ENCODE data around the gene RBM10. TPM values are rescaled to one million over a fixed set of nuclear protein-coding genes. Genes with fewer than 3 reads are reported as not detected.

Gene RBM10
- total RNA-seq, 2 donors from 2014 or later, result 48.3 to 50.6 TPM

GRCh38 chrX:47233333-47234113, 88.5 kb downstream of the RBM10 start:
- H3K9me3 Mint-ChIP-seq, result no peaks in the 10 kb centered on the region

GRCh38 chrX:47234583-47234982, 89.6 kb downstream of the RBM10 start:
- peaks cover 17% of the 10 kb centered on the region for H3K36me3 Mint-ChIP-seq (ENCODE audit: low read depth)
- Histone ChIP-seq H3K27me3 (ENCODE audit: control insufficient read depth, insufficient read depth, low read length, poor library complexity, severe bottlenecking) (no peaks in the 10 kb centered on the region), H3K9ac (ENCODE audit: extremely low read depth, low read length, poor library complexity, severe bottlenecking) (peak overlapping the region; percentile 98), H3K36me3 (ENCODE audit: control insufficient read depth, insufficient read depth, low read length) (peaks cover 4% of the 10 kb centered on the region), H3K4me1 (ENCODE audit: control insufficient read depth, insufficient read depth, low read length) (no peaks in the 10 kb centered on the region), H3K4me3 (ENCODE audit: low read length) (peak overlapping the region; percentile 90), H3K9me3 (ENCODE audit: control insufficient read depth, low read length) (no peaks in the 10 kb centered on the region), H3K27ac (ENCODE audit: low read depth, low read length) (no peak overlapping the region)
- DNase-seq, result no peak
- no peaks in the 10 kb centered on the region for H3K27me3 Mint-ChIP-seq (ENCODE audit: insufficient read depth)
- peak overlapping the region; percentile 100 for H3K27ac Mint-ChIP-seq
- H3K4me3 Mint-ChIP-seq, result peak overlapping the region; percentile 84
- TF ChIP-seq, protein P1, sequence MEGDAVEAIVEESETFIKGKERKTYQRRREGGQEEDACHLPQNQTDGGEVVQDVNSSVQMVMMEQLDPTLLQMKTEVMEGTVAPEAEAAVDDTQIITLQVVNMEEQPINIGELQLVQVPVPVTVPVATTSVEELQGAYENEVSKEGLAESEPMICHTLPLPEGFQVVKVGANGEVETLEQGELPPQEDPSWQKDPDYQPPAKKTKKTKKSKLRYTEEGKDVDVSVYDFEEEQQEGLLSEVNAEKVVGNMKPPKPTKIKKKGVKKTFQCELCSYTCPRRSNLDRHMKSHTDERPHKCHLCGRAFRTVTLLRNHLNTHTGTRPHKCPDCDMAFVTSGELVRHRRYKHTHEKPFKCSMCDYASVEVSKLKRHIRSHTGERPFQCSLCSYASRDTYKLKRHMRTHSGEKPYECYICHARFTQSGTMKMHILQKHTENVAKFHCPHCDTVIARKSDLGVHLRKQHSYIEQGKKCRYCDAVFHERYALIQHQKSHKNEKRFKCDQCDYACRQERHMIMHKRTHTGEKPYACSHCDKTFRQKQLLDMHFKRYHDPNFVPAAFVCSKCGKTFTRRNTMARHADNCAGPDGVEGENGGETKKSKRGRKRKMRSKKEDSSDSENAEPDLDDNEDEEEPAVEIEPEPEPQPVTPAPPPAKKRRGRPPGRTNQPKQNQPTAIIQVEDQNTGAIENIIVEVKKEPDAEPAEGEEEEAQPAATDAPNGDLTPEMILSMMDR (conservative IDR thresholded peaks at IDR 0.05), result no peak
- H3K9me3 Mint-ChIP-seq, result no peaks in the 10 kb centered on the region
- H3K4me1 Mint-ChIP-seq, result peaks cover 19% of the 10 kb centered on the region
- no CpG with 5 or more reads among the region's 3 CpGs for WGBS, 2 experiments (ENCODE audit: insufficient coverage in 1 of 2, insufficient read length in 1 of 2)

More at GRCh38 chrX:47233333-47234113, 88.5 kb downstream of the RBM10 start:
- Histone ChIP-seq H3K4me1 (ENCODE audit: control insufficient read depth, insufficient read depth, low read length) (no peaks in the 10 kb centered on the region), H3K27ac (ENCODE audit: low read depth, low read length) (peak overlapping the region; percentile 97), H3K36me3 (ENCODE audit: control insufficient read depth, insufficient read depth, low read length) (peaks cover under 1% of the 10 kb centered on the region), H3K4me3 (ENCODE audit: low read length) (peak overlapping the region; percentile 90), H3K27me3 (ENCODE audit: control insufficient read depth, insufficient read depth, low read length, poor library complexity, severe bottlenecking) (no peaks in the 10 kb centered on the region), H3K9ac (ENCODE audit: extremely low read depth, low read length, poor library complexity, severe bottlenecking) (peak overlapping the region; percentile 98), H3K9me3 (ENCODE audit: control insufficient read depth, low read length) (no peaks in the 10 kb centered on the region)
- H3K36me3 Mint-ChIP-seq (ENCODE audit: low read depth), result peaks cover 18% of the 10 kb centered on the region
- 0 to 1% methylated on average over 1 to 33 of the region's 51 CpGs for WGBS, 2 experiments (ENCODE audit: insufficient coverage in 1 of 2, insufficient read length in 1 of 2)
- TF ChIP-seq, protein P1 (conservative IDR thresholded peaks at IDR 0.05), result no peak
- H3K27ac Mint-ChIP-seq, result peak overlapping the region; percentile 100
- peak; percentile 99 for DNase-seq
- no peaks in the 10 kb centered on the region for H3K27me3 Mint-ChIP-seq (ENCODE audit: insufficient read depth)
- peak overlapping the region; percentile 84 for H3K4me3 Mint-ChIP-seq
- H3K4me1 Mint-ChIP-seq, result peaks cover 14% of the 10 kb centered on the region

DNA sequence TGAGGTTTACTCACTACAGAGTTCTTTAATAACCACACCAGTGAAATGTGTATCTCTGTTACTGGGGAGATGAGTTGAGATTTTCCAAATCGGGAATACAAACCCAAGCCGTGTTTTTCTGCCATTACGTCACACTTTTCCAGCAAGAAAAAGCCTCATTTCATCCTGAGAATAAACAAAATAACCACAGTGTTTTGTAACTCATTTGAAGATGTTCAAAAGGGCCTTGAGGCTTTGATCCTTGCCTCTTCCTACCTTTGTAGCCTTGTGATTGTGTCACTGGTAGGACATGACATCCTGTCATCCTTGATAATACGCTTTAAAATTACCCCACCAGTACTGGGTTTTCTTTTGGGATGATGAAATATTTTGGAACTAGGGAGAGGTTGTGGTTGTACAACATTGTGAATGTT, 90.7 kb downstream of the RBM10 start:
- Mint-ChIP-seq H3K36me3 (ENCODE audit: low read depth) (peaks cover 21% of the 10 kb centered on the region), H3K9me3 (no peaks in the 10 kb centered on the region), H3K4me1 (peaks cover 19% of the 10 kb centered on the region), H3K4me3 (peak overlapping the region; percentile 84), H3K27ac (peak overlapping the region; percentile 15), H3K27me3 (ENCODE audit: insufficient read depth) (no peaks in the 10 kb centered on the region)
- Histone ChIP-seq H3K36me3 (ENCODE audit: control insufficient read depth, insufficient read depth, low read length) (peaks cover 12% of the 10 kb centered on the region), H3K4me3 (ENCODE audit: low read length) (no peak overlapping the region), H3K27me3 (ENCODE audit: control insufficient read depth, insufficient read depth, low read length, poor library complexity, severe bottlenecking) (no peaks in the 10 kb centered on the region), H3K9me3 (ENCODE audit: control insufficient read depth, low read length) (no peaks in the 10 kb centered on the region), H3K4me1 (ENCODE audit: control insufficient read depth, insufficient read depth, low read length) (no peaks in the 10 kb centered on the region), H3K27ac (ENCODE audit: low read depth, low read length) (no peak overlapping the region), H3K9ac (ENCODE audit: extremely low read depth, low read length, poor library complexity, severe bottlenecking) (no peak overlapping the region)
- DNase-seq, result no peak
- 90% methylated on average over 2 of the region's 4 CpGs; no CpG with 5 or more reads in 1 of the 2 experiments for WGBS, 2 experiments (ENCODE audit: insufficient coverage in 1 of 2, insufficient read length in 1 of 2)
- TF ChIP-seq, protein P1 (conservative IDR thresholded peaks at IDR 0.05), result no peak

Other genes with a start within 250 kb of the RBM10 start
- gene JADE3, start 232.8 kb upstream of the RBM10 start, total RNA-seq, result 10 to 100 TPM; 26.4 to 31.3 TPM
- 1 to 10 TPM; 3.9 to 5.6 TPM for gene RGN, start 66.8 kb upstream of the RBM10 start, total RNA-seq
- 100 to 1,000 TPM in 1 of 2 donors, 10 to 100 TPM in 1; 86.1 to 108 TPM for gene NDUFB11, start 519 bp upstream of the RBM10 start, total RNA-seq
- gene UBA1, start 48.6 kb downstream of the RBM10 start, total RNA-seq, result 100 to 1,000 TPM; 233 to 448 TPM
- gene CDK16, start 73.5 kb downstream of the RBM10 start, total RNA-seq, result 100 to 1,000 TPM; 167 to 245 TPM
- gene USP11, start 87.8 kb downstream of the RBM10 start, total RNA-seq, result 100 to 1,000 TPM; 113 to 214 TPM
- gene ZNF157, start 225.4 kb downstream of the RBM10 start, total RNA-seq, result 1 to 10 TPM in 1 of 2 donors, under 1 TPM in 1; 0.97 to 1.3 TPM